ENCODE data around the gene RALGAPA1.
A peak's percentile ranks its signal among the peaks of the same experiment; 100 is the strongest.
"Not testable (repeated sequence)": the region's sequence is repeated elsewhere in the genome, so short reads cannot be mapped to it uniquely, and the experiment has no call there.

Gene RALGAPA1

GRCh38 chr14:35699791-35700444 lies 109.2 kb downstream of the RALGAPA1 start:
- no peak for DNase-seq (ENCODE audit: low spot score)

GRCh38 chr14:35696575-35696974 lies 112.5 kb downstream of the RALGAPA1 start:
- DNase-seq (ENCODE audit: low spot score) = no peak

GRCh38 chr14:35696119-35696518 lies 113.0 kb downstream of the RALGAPA1 start:
- no peak for DNase-seq (ENCODE audit: low spot score)

GRCh38 chr14:35695647-35696046 lies 113.4 kb downstream of the RALGAPA1 start:
- no peak for DNase-seq (ENCODE audit: low spot score)

- DNase-seq (ENCODE audit: low spot score) = no peak
Measured at GRCh38 chr14:35695072-35695471, 114.0 kb downstream of the RALGAPA1 start.

GRCh38 chr14:35689000-35689460 lies 120.1 kb downstream of the RALGAPA1 start:
- no peak for DNase-seq (ENCODE audit: low spot score)

GRCh38 chr14:35688126-35688826 lies 120.8 kb downstream of the RALGAPA1 start:
- no peak for DNase-seq (ENCODE audit: low spot score)

GRCh38 chr14:35687335-35687939 lies 121.7 kb downstream of the RALGAPA1 start:
- peak; percentile 40 for DNase-seq (ENCODE audit: low spot score)

GRCh38 chr14:35683688-35684087 lies 125.4 kb downstream of the RALGAPA1 start:
- DNase-seq (ENCODE audit: low spot score) = not testable (repeated sequence)

- DNase-seq (ENCODE audit: low spot score) = no peak
Measured at GRCh38 chr14:35682802-35683201, 126.3 kb downstream of the RALGAPA1 start.

GRCh38 chr14:35678403-35679028 lies 130.6 kb downstream of the RALGAPA1 start:
- DNase-seq (ENCODE audit: low spot score) = no peak

GRCh38 chr14:35669782-35670181 lies 139.3 kb downstream of the RALGAPA1 start:
- DNase-seq (ENCODE audit: low spot score) = no peak

- no peak for DNase-seq (ENCODE audit: low spot score)
Measured at GRCh38 chr14:35666429-35667043, 142.6 kb downstream of the RALGAPA1 start.

- no peak for DNase-seq (ENCODE audit: low spot score)
Measured at GRCh38 chr14:35661875-35662274, 147.2 kb downstream of the RALGAPA1 start.

GRCh38 chr14:35653045-35653444 lies 156.1 kb downstream of the RALGAPA1 start:
- no peak for DNase-seq (ENCODE audit: low spot score)

GRCh38 chr14:35643513-35643912 lies 165.6 kb downstream of the RALGAPA1 start:
- DNase-seq (ENCODE audit: low spot score) = no peak

- DNase-seq (ENCODE audit: low spot score) = no peak
Measured at GRCh38 chr14:35637851-35638250, 171.2 kb downstream of the RALGAPA1 start.

- no peak for DNase-seq (ENCODE audit: low spot score)
Measured at GRCh38 chr14:35637269-35637668, 171.8 kb downstream of the RALGAPA1 start.

- DNase-seq (ENCODE audit: low spot score) = no peak
Measured at GRCh38 chr14:35632676-35633075, 176.4 kb downstream of the RALGAPA1 start.

GRCh38 chr14:35632271-35632670 lies 176.8 kb downstream of the RALGAPA1 start:
- no peak for DNase-seq (ENCODE audit: low spot score)

GRCh38 chr14:35631071-35631805 lies 177.9 kb downstream of the RALGAPA1 start:
- no peak for DNase-seq (ENCODE audit: low spot score)

GRCh38 chr14:35628989-35629388 lies 180.1 kb downstream of the RALGAPA1 start:
- no peak for DNase-seq (ENCODE audit: low spot score)
